Muscle layer of duodenum (tissue), 2 donors: ENCODE data around the gene C15orf40.
"Not testable (repeated sequence)": the region's sequence is repeated elsewhere in the genome, so short reads cannot be mapped to it uniquely, and the experiment has no call there.

Experiments used
- H3K27ac ChIP-seq: one replicate; pipeline ENCODE4 v1.7.0; 2013; ENCODE audit warnings: mild to moderate bottlenecking, low read length
- H3K27me3 ChIP-seq: one replicate; pipeline ENCODE4 v1.7.0; 2013; ENCODE audit warnings: low read depth, mild to moderate bottlenecking, control low read depth, low read length
- H3K36me3 ChIP-seq, 2 donors: one replicate each; pipeline ENCODE4 v1.7.0; 2013; ENCODE audit warnings: low read length in 2 of 2, control low read depth in 1 of 2, mild to moderate bottlenecking in 1 of 2; ENCODE audit not compliant: insufficient read depth in 2 of 2, control insufficient read depth in 1 of 2
- H3K4me1 ChIP-seq, 2 donors: one replicate each; pipeline ENCODE4 v1.7.0; 2013; ENCODE audit warnings: low read length in 2 of 2, mild to moderate bottlenecking in 2 of 2, control low read depth in 1 of 2, moderate library complexity in 1 of 2; ENCODE audit not compliant: insufficient read depth in 2 of 2, control insufficient read depth in 1 of 2
- H3K4me3 ChIP-seq, 2 donors: one replicate each; pipeline ENCODE4 v1.7.0; 2013; ENCODE audit warnings: low read length in 2 of 2, low read depth in 1 of 2, mild to moderate bottlenecking in 1 of 2
- H3K9me3 ChIP-seq, 2 donors: one replicate each; pipeline ENCODE4 v1.7.0; 2013; ENCODE audit warnings: low read length in 2 of 2, control low read depth in 1 of 2, mild to moderate bottlenecking in 1 of 2; ENCODE audit not compliant: control insufficient read depth in 1 of 2
- donor health status: healthy.

Gene C15orf40

DNA sequence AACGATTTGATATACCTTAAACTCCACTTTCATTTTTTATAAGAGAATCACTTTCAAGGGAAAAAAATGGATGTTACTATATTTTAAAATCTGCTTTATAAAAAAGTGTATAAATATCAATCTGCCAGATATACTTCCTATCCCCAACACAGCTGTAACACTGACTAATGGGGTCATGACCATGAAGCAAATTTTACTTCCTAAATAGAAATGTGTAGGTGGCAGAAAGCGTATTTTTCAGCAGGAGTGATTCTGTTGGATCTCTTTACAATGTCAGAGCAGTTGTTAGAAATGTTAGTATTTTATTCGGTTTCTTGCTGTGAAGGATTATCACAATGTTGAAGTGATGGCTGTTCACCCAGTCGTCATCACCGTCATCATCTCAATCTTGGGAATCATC is 5.5 kb upstream of the C15orf40 start:
- H3K27ac ChIP-seq: no peak overlapping the region
- no peak overlapping the region for H3K4me3 ChIP-seq
- H3K27me3 ChIP-seq: no peaks in the 10 kb centered on the region
- H3K4me1 ChIP-seq: peaks cover 5 to 6% of the 10 kb centered on the region in 2 donors
- peaks cover 26 to 32% of the 10 kb centered on the region in 2 donors for H3K36me3 ChIP-seq
- no peaks in the 10 kb centered on the region for H3K9me3 ChIP-seq

DNA sequence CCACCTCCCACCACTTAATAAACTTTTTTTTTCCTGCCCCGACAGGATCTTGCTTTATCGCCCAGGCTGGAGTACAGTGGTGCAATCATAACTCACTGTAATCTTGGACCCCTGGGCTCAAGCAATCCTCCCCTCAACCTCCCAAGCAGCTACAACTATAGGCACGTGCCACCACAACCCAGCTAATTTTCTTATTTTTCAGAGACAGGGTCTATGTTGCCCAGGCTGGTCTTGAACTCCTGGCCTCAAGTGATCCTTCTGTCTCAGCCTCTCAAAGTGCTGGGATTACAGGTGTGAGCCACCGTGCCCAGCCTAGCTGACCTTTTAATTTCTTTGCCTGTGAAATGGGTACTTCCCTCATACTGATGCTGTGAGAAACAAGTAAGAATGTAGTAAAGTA is 3.9 kb upstream of the C15orf40 start:
- H3K4me1 ChIP-seq: peaks cover 5 to 14% of the 10 kb centered on the region in 2 donors
- peaks cover 23 to 24% of the 10 kb centered on the region in 2 donors for H3K36me3 ChIP-seq
- no peak overlapping the region for H3K27ac ChIP-seq
- no peaks in the 10 kb centered on the region for H3K9me3 ChIP-seq
- H3K4me3 ChIP-seq: no peak overlapping the region
- no peaks in the 10 kb centered on the region for H3K27me3 ChIP-seq

DNA sequence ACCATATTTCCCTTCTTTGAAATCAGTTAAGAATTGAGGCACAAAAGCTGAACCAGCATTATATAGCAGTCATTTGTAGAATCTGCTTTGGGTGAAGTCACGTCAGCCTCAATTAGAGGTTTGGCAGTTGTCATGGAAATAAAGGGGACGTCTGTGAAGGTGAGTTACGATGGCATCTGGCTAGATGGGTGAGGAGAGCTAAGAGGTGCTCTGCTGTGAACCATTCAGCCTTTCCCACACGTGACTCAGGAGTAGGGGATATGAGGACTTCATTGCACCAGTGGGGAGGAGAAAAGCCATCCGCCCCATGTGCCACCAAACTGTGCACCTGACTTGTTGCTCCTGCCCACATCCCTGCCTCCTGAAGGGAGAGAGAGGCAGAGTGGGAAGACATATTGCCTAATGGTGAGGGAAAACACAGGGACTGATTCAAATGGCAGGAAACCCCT is 2.8 kb upstream of the C15orf40 start:
- H3K27me3 ChIP-seq: no peaks in the 10 kb centered on the region
- no peak overlapping the region for H3K27ac ChIP-seq
- H3K4me3 ChIP-seq: no peak overlapping the region
- H3K4me1 ChIP-seq: peaks cover 5 to 24% of the 10 kb centered on the region in 2 donors
- no peaks in the 10 kb centered on the region for H3K9me3 ChIP-seq
- peaks cover 13 to 19% of the 10 kb centered on the region in 2 donors for H3K36me3 ChIP-seq

DNA sequence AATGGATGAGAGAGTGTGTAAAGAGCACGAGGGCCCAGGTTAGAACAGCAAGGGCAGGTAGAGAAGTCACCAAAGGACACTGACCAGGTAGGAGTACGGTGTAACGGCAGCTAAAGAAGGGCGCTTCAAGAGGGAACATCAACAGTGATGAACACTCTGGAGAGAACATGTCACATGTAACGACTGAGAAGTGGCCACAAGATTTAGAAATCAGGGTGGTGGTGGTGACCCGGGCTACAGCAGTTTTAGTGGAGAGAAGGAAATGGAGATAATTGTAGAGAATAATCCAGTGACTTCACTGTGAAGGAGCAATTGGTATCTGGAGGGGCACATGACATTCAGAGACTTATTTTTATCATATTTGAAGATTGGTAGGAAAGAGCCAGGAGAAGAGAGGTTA is 1.2 kb upstream of the C15orf40 start:
- H3K4me3 ChIP-seq: peak overlapping the region in 1 of 2 donors; percentile 98
- H3K9me3 ChIP-seq: no peaks in the 10 kb centered on the region
- no peak overlapping the region for H3K27ac ChIP-seq
- H3K4me1 ChIP-seq: peaks cover 5 to 24% of the 10 kb centered on the region in 2 donors
- H3K27me3 ChIP-seq: no peaks in the 10 kb centered on the region
- H3K36me3 ChIP-seq: peaks cover 8 to 14% of the 10 kb centered on the region in 2 donors

DNA sequence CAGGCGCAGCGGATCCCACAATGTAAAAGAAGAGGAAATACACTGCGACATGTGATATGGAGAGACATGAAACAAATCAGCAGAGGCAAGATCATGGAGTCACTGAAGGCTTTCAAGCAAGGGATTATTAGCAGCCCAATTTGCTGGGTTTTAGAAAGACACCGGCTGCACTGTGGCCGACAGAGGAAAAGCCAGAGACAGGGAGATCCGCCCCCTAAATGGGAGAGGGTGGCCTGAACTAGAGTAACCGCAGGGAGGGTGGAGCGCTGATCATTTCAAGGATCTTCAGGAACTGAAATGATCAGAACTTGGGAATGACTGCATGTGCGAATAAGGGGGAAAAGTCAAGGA is 612 bp upstream of the C15orf40 start:
- Histone ChIP-seq H3K9me3 (no peaks in the 10 kb centered on the region), H3K27ac (peak overlapping the region; percentile 84), H3K4me3 (peak overlapping the region; percentile 98 to 99)

DNA sequence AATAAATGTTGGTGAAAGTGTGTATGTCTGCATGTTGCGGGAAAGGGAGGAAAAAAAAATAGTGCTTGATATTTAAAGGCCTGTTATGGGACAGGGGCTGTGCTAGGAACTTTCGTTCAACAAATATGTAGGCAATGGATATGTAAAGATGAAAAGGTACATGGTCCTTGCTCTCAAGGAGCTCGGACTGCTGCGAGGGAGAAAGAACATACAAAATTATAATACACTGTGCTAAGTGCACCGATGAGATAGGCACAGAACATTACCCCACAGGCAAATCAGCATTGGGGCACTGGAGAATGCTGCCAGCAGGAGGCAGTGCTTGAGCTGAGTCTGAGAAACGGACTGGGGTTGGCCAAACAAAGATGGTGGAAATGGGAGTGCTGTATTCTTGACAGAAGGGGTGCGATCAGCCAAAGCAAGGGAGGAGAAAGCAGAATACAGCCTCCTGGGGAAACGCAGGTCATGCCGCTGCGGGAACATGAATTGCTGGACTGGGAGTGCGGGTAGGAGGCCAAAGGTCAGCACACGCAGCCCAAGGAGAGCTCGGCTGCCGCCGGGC is 649 bp downstream of the C15orf40 start:
- Histone ChIP-seq H3K27me3 (no peaks in the 10 kb centered on the region), H3K9me3 (no peaks in the 10 kb centered on the region), H3K4me1 (peaks cover 5 to 24% of the 10 kb centered on the region in 2 donors), H3K4me3 (peak overlapping the region; percentile 98 to 99), H3K27ac (peak overlapping the region; percentile 84), H3K36me3 (peaks cover 4 to 19% of the 10 kb centered on the region in 2 donors)

More for the DNA sequence above, 612 bp upstream of the C15orf40 start:
- peaks cover 5 to 24% of the 10 kb centered on the region in 2 donors for H3K4me1 ChIP-seq
- no peaks in the 10 kb centered on the region for H3K27me3 ChIP-seq
- H3K36me3 ChIP-seq: peaks cover 4 to 14% of the 10 kb centered on the region in 2 donors

DNA sequence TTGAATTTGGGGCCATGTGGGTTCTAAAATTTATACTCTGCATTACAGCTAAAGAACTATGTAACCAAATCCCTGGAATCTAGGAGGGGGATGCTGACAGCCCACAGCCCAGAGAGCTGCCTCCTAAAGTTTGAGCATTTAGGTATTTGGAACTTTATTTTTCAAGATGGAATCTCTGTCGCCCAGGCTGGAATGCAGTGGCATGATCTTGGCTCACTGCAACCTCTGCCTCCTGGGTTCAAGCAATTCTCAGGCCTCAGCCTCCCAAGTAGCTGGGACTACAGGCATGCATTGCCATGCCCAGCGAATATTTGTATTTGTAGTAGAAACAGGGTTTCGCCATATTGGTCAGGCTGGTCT is 10.8 kb downstream of the C15orf40 start:
- peaks cover 4 to 11% of the 10 kb centered on the region in 2 donors for H3K36me3 ChIP-seq
- not testable (repeated sequence) for H3K27ac ChIP-seq, H3K27me3 ChIP-seq, H3K9me3 ChIP-seq, H3K4me3 ChIP-seq, H3K4me1 ChIP-seq

DNA sequence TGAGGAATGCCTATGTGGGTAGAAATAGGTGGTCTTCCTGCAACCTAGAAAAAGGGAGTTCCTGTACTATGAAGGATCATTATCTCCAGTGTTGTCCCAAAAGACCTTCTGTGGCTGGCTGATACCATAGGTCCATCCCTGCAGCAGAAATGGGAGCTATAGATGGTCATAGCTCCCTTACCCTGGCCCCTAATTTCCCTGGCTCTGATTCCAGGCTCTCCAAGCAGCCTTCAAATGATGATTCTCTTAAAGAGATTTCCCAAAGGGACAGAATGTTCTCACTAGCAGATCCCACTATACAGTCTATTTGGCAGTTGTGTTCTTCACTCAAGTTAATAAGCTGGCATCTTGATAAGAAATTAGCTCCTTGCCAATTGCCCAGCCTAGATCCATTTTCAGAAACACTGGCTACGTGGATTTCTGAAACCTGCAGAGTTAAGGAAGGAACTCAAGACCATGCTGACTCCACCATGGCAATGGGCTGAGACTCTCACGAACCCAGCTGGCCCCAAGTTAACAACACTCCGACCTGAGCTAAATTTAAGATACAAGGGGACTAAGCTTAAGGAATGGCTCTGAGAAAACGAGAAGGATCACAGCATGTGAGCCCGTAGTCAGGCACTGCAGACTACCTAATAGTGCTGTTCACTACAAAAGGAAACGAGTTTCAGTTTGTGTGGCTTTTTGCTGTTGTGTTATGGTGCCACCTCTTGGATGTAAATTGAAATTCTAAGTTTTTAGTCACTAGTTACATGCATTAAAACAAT is 11.4 kb downstream of the C15orf40 start:
- Histone ChIP-seq H3K9me3 (no peaks in the 10 kb centered on the region), H3K4me1 (peaks cover 5 to 8% of the 10 kb centered on the region in 2 donors), H3K27ac (no peak overlapping the region), H3K27me3 (no peaks in the 10 kb centered on the region), H3K36me3 (peaks cover 4 to 5% of the 10 kb centered on the region in 2 donors), H3K4me3 (peak overlapping the region; percentile 45 to 50)

DNA sequence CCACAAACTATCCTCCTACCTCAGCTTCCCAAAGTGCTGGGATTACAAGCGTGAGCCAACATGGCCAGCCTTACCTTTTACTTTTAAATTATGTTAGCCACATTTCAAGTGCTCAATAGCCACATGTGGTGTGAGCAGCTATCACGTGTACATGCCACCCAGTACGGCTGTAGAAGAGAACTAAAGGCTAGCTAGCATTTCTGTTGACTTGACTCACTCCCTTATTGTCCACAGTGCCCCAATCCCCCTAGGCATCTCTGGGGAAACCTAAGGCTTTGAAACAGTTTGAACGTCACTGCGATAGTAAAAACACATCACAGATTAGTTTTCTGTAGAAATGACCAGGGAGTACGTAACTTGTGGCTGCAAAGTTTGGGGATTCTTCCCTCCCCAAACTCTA is 12.0 kb downstream of the C15orf40 start:
- peaks cover 5 to 8% of the 10 kb centered on the region in 2 donors for H3K4me1 ChIP-seq
- H3K36me3 ChIP-seq: no peaks in the 10 kb centered on the region
- no peak overlapping the region for H3K4me3 ChIP-seq
- no peaks in the 10 kb centered on the region for H3K9me3 ChIP-seq
- H3K27ac ChIP-seq: no peak overlapping the region
- H3K27me3 ChIP-seq: no peaks in the 10 kb centered on the region

DNA sequence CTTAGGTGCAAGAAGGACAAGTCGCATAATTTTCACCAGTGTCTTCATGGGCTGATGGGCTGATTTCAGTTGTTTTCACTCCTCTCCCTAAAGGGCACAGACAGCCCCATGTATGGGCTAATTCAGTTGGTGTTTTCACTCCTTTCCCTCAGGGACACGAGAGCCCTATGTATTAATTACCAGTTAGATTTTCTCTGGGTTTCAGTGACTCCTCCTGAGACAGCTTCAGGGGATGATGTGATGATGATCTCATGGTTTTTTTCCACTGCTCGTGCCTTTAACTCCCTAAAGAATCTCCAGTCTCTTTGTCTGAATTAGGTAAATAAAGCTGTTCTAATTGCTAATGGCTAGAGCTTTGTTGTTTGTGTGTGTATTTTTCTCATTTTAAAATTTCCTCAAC is 15.5 kb downstream of the C15orf40 start:
- Histone ChIP-seq H3K27ac (no peak overlapping the region), H3K4me3 (no peak overlapping the region), H3K4me1 (peaks cover 5 to 8% of the 10 kb centered on the region in 2 donors), H3K27me3 (no peaks in the 10 kb centered on the region), H3K36me3 (no peaks in the 10 kb centered on the region), H3K9me3 (no peaks in the 10 kb centered on the region)

DNA sequence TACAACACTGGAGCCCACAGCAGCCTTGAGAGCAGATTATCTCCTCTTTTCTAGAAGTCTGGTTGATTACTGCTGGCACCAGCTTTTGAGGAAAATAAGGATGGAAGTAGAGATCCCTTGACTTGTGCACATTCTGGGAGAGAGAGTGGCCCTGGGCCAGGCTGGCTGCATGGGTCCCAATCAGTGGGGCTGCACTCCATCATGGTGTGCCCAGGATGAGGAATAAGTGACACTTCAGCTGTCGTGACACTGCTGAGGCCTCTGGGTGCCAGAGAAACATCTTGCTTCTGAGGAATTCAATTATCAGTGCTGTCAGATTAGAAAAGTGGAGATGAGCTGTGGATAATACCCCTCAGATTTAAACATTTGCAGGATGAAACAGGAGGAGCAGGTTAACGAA is 16.4 kb downstream of the C15orf40 start:
- H3K27ac ChIP-seq: no peak overlapping the region
- H3K4me1 ChIP-seq: peaks cover 4 to 7% of the 10 kb centered on the region in 2 donors
- no peak overlapping the region for H3K4me3 ChIP-seq
- no peaks in the 10 kb centered on the region for H3K36me3 ChIP-seq
- no peaks in the 10 kb centered on the region for H3K9me3 ChIP-seq
- no peaks in the 10 kb centered on the region for H3K27me3 ChIP-seq
